Upper lobe of left lung (tissue), 6 donors: ENCODE data around the gene FXYD1. TPM values are rescaled to one million over a fixed set of nuclear protein-coding genes. Genes with fewer than 3 reads are reported as not detected.
"Not testable (repeated sequence)": the region's sequence is repeated elsewhere in the genome, so short reads cannot be mapped to it uniquely, and the experiment has no call there.

ENCODE experiments used
- ATAC-seq, 2 donors: fragments of 200-7000 bp; cut with Tn5 transposase; one replicate each; pipeline ENCODE4 v1.9.1; 2022; ENCODE audit warnings: mild to moderate bottlenecking in 2 of 2, moderate library complexity in 2 of 2; ENCODE audit not compliant: low FRiP score in 2 of 2
- DNase-seq, 2 donors: peaks; one replicate each; pipeline ENCODE4 v3.0.0-alpha.2; 2019 to 2020
- H3K27ac ChIP-seq, 4 donors: fragments of 200-600 bp; sonication (generic); one replicate each; pipeline ENCODE4 v1.5.1; 2016 to 2019
- H3K27me3 ChIP-seq, 4 donors: fragments of 200-600 bp; sonication (generic); one replicate each; pipeline ENCODE4 v1.5.1; 2017 to 2019
- H3K36me3 ChIP-seq, 4 donors: fragments of 200-600 bp; sonication (generic); one replicate each; pipeline ENCODE4 v1.5.1; 2016 to 2019
- H3K4me1 ChIP-seq, 4 donors: fragments of 200-600 bp; sonication (generic); one replicate each; pipeline ENCODE4 v1.5.1; 2018 to 2019
- H3K4me3 ChIP-seq, 4 donors: fragments of 200-600 bp; sonication (generic); one replicate each; pipeline ENCODE4 v1.5.1; 2017 to 2019; ENCODE audit warnings: mild to moderate bottlenecking in 2 of 4, moderate library complexity in 1 of 4
- H3K9me3 ChIP-seq, 4 donors: fragments of 200-600 bp; sonication (generic); one replicate each; pipeline ENCODE4 v1.5.1; 2018 to 2019
- CTCF ChIP-seq, 6 experiments: fragments of 450-650 bp in 4 of 6; fragments of 200-600 bp in 2 of 6; sonication (generic) in 2 of 6; IDR thresholded peaks; one replicate each; pipeline ENCODE4 v1.5.1; 2016 to 2019; ENCODE audit warnings: antibody characterized with exemption in 6 of 6
- EP300 ChIP-seq, 4 donors: sonication (generic); formaldehyde crosslinking; IDR thresholded peaks; one replicate each; pipeline ENCODE4 v1.5.1; 2017; ENCODE audit warnings: antibody characterized with exemption in 4 of 4, control low read depth in 2 of 4
- POLR2A ChIP-seq, 4 donors: fragments of 450-650 bp; IDR thresholded peaks; one replicate each; pipeline ENCODE4 v1.5.1; 2016 to 2017; ENCODE audit warnings: antibody characterized with exemption in 4 of 4, mild to moderate bottlenecking in 2 of 4
- POLR2AphosphoS5 ChIP-seq, 2 donors: sonication (generic); formaldehyde crosslinking; IDR thresholded peaks; one replicate each; pipeline ENCODE4 v1.5.1; 2017; ENCODE audit warnings: antibody characterized with exemption in 2 of 2
- WGBS, 2 donors: methylation state at CpG; one replicate each; pipeline ENCODE4 v1.1.5; 2017 to 2018; 5-methylcytosine and 5-hydroxymethylcytosine counted together
- total RNA-seq, 6 donors: library from RNA; depleted of rRNA in 4 of 6; stranded (reverse); fragments of >200 nt in 4 of 6; gene quantifications; one replicate each; pipeline versions ENCODE4 v1.1.0 to v1.2.1, GENCODE V29; 2016 to 2021
- donor health status: DM: no; HTN: no; CAD: no; lungs with moderate emphysema.
- donor health status: DM: no; HTN: yes; CAD: no; lungs with severe emphysema.

FXYD1 gene
- total RNA-seq, 6 donors from 2014 or later: 3.8 to 64.9 (median 25.2) TPM

GRCh38 chr19:35098413-35099049, 40.1 kb upstream of the FXYD1 start:
- WGBS, 2 donors: 80 to 83% methylated on average over 17 to 25 of the region's 29 CpGs
- H3K4me1 ChIP-seq: no peaks in the 10 kb centered on the region

GRCh38 chr19:35099155-35099896, 39.3 kb upstream of the FXYD1 start:
- Histone ChIP-seq H3K4me3 (no peak overlapping the region), H3K9me3 (no peaks in the 10 kb centered on the region), H3K4me1 (no peaks in the 10 kb centered on the region), H3K27ac (no peak overlapping the region), H3K27me3 (no peaks in the 10 kb centered on the region), H3K36me3 (no peaks in the 10 kb centered on the region)
- TF ChIP-seq CTCF (IDR thresholded peaks at IDR 0.05): no peak
- WGBS, 2 donors: 81 to 84% methylated on average over 21 of the region's 21 CpGs
- ATAC-seq (peak in 1 of 2 donors; percentile 5), DNase-seq (peak in 1 of 2 donors; percentile 64)

More at GRCh38 chr19:35098413-35099049, 40.1 kb upstream of the FXYD1 start:
- Histone ChIP-seq H3K36me3 (no peaks in the 10 kb centered on the region), H3K27me3 (no peaks in the 10 kb centered on the region), H3K4me3 (no peak overlapping the region), H3K9me3 (no peaks in the 10 kb centered on the region), H3K27ac (no peak overlapping the region)
- DNase-seq (peak in 1 of 2 donors; percentile 72), ATAC-seq (peak in 1 of 2 donors; percentile 26)
- TF ChIP-seq POLR2A (IDR thresholded peaks at IDR 0.05): no peak
- no peak for TF ChIP-seq EP300 (IDR thresholded peaks at IDR 0.05)
- no peak for TF ChIP-seq POLR2AphosphoS5 (IDR thresholded peaks at IDR 0.05)
- no peak for TF ChIP-seq CTCF (IDR thresholded peaks at IDR 0.05)

- Histone ChIP-seq H3K9me3 (no peaks in the 10 kb centered on the region), H3K4me1 (no peaks in the 10 kb centered on the region), H3K27ac (no peak overlapping the region), H3K36me3 (no peaks in the 10 kb centered on the region), H3K4me3 (no peak overlapping the region), H3K27me3 (no peaks in the 10 kb centered on the region)
- TF ChIP-seq EP300 (IDR thresholded peaks at IDR 0.05): no peak
- no peak for TF ChIP-seq POLR2AphosphoS5 (IDR thresholded peaks at IDR 0.05)
- TF ChIP-seq CTCF (IDR thresholded peaks at IDR 0.05): no peak
- no peak for TF ChIP-seq POLR2A (IDR thresholded peaks at IDR 0.05)
- DNase-seq (no peak), ATAC-seq (no peak)
- WGBS, 2 donors: 91 to 97% methylated on average over 7 to 12 of the region's 13 CpGs
Measured at GRCh38 chr19:35099897-35100275, 38.7 kb upstream of the FXYD1 start.

- Histone ChIP-seq H3K9me3 (no peaks in the 10 kb centered on the region), H3K27ac (no peak overlapping the region), H3K4me1 (no peaks in the 10 kb centered on the region), H3K36me3 (no peaks in the 10 kb centered on the region), H3K4me3 (no peak overlapping the region), H3K27me3 (no peaks in the 10 kb centered on the region)
- DNase-seq (no peak), ATAC-seq (no peak)
- WGBS, 2 donors: 83% methylated on average over 8 to 16 of the region's 16 CpGs
- no peak for TF ChIP-seq POLR2A (IDR thresholded peaks at IDR 0.05)
- no peak for TF ChIP-seq CTCF (IDR thresholded peaks at IDR 0.05)
- no peak for TF ChIP-seq POLR2AphosphoS5 (IDR thresholded peaks at IDR 0.05)
- no peak for TF ChIP-seq EP300 (IDR thresholded peaks at IDR 0.05)
Measured at GRCh38 chr19:35100588-35101533, 37.8 kb upstream of the FXYD1 start.

- DNase-seq, H3K4me3 ChIP-seq, H3K4me1 ChIP-seq, H3K27me3 ChIP-seq, ATAC-seq, H3K9me3 ChIP-seq, H3K27ac ChIP-seq, H3K36me3 ChIP-seq: not testable (repeated sequence)
- WGBS, 2 donors: 92% methylated on average over 10 of the region's 10 CpGs
Measured at GRCh38 chr19:35101949-35102348, 36.7 kb upstream of the FXYD1 start.

GRCh38 chr19:35103614-35104013, 35.0 kb upstream of the FXYD1 start:
- H3K27ac ChIP-seq, H3K4me1 ChIP-seq, H3K27me3 ChIP-seq, H3K9me3 ChIP-seq, DNase-seq, H3K36me3 ChIP-seq, H3K4me3 ChIP-seq, ATAC-seq: not testable (repeated sequence)
- 80 to 83% methylated on average over 10 of the region's 10 CpGs for WGBS, 2 donors
